ENCODE measurements around the gene LMX1B.

LMX1B gene

GRCh38 chr9:126693428-126693944, 79.8 kb downstream of the LMX1B start:
- Histone ChIP-seq H3K36me3 (no peaks in the 10 kb centered on the region), H3K9me3 (no peaks in the 10 kb centered on the region), H3K27ac (no peak overlapping the region), H3K27me3 (peaks cover 24% of the 10 kb centered on the region), H3K4me3 (ENCODE audit: low read depth in 1 of 2, low read length in 1 of 2) (no peak overlapping the region), H3K4me1 (ENCODE audit: control insufficient read depth in 1 of 2, insufficient read depth in 1 of 2, low read depth in 1 of 2, low read length in 1 of 2) (no peaks in the 10 kb centered on the region)
- TF ChIP-seq CTCF (IDR thresholded peaks at IDR 0.05), result no peak

- no peak overlapping the region for H3K4me3 ChIP-seq (ENCODE audit: low read depth in 1 of 2, low read length in 1 of 2)
- H3K27me3 ChIP-seq, result peaks cover 19% of the 10 kb centered on the region
- TF ChIP-seq CTCF (IDR thresholded peaks at IDR 0.05), result no peak
- no peak overlapping the region for H3K27ac ChIP-seq
- H3K4me1 ChIP-seq (ENCODE audit: control insufficient read depth in 1 of 2, insufficient read depth in 1 of 2, low read depth in 1 of 2, low read length in 1 of 2), result no peaks in the 10 kb centered on the region
- no peaks in the 10 kb centered on the region for H3K9me3 ChIP-seq
- no peaks in the 10 kb centered on the region for H3K36me3 ChIP-seq
These were observed 80.7 kb downstream of the LMX1B start for GRCh38 chr9:126694206-126695081.

GRCh38 chr9:126695186-126695585, 81.5 kb downstream of the LMX1B start:
- Histone ChIP-seq H3K4me3 (ENCODE audit: low read depth in 1 of 2, low read length in 1 of 2) (no peak overlapping the region), H3K9me3 (no peaks in the 10 kb centered on the region), H3K27me3 (peaks cover 14% of the 10 kb centered on the region), H3K36me3 (no peaks in the 10 kb centered on the region), H3K4me1 (ENCODE audit: control insufficient read depth in 1 of 2, insufficient read depth in 1 of 2, low read depth in 1 of 2, low read length in 1 of 2) (no peaks in the 10 kb centered on the region), H3K27ac (no peak overlapping the region)
- TF ChIP-seq CTCF (IDR thresholded peaks at IDR 0.05), result no peak

- Histone ChIP-seq H3K9me3 (no peaks in the 10 kb centered on the region), H3K36me3 (no peaks in the 10 kb centered on the region), H3K27me3 (peaks cover 14% of the 10 kb centered on the region), H3K4me1 (ENCODE audit: control insufficient read depth in 1 of 2, insufficient read depth in 1 of 2, low read depth in 1 of 2, low read length in 1 of 2) (no peaks in the 10 kb centered on the region), H3K4me3 (ENCODE audit: low read depth in 1 of 2, low read length in 1 of 2) (no peak overlapping the region), H3K27ac (no peak overlapping the region)
- no peak for TF ChIP-seq CTCF (IDR thresholded peaks at IDR 0.05)
These were observed 82.1 kb downstream of the LMX1B start for GRCh38 chr9:126695701-126696400.

GRCh38 chr9:126696401-126697145, 82.8 kb downstream of the LMX1B start:
- no peak for TF ChIP-seq CTCF (IDR thresholded peaks at IDR 0.05)
- peaks cover 19% of the 10 kb centered on the region for H3K27me3 ChIP-seq
- no peaks in the 10 kb centered on the region for H3K36me3 ChIP-seq
- H3K9me3 ChIP-seq, result no peaks in the 10 kb centered on the region
- H3K4me3 ChIP-seq (ENCODE audit: low read depth in 1 of 2, low read length in 1 of 2), result no peak overlapping the region
- H3K27ac ChIP-seq, result no peak overlapping the region
- no peaks in the 10 kb centered on the region for H3K4me1 ChIP-seq (ENCODE audit: control insufficient read depth in 1 of 2, insufficient read depth in 1 of 2, low read depth in 1 of 2, low read length in 1 of 2)
